Esophagus squamous epithelium (tissue), 4 donors: Measurements from ENCODE around the gene PNMA6F.
"Not testable (repeated sequence)": the region's sequence is repeated elsewhere in the genome, so short reads cannot be mapped to it uniquely, and the experiment has no call there.

ENCODE experiments used
- CTCF ChIP-seq, 6 experiments: fragments of 450-650 bp in 4 of 6; fragments of 200-600 bp in 2 of 6; sonication (generic) in 2 of 6; IDR thresholded peaks; one replicate each; pipeline ENCODE4 v1.5.1; 2016 to 2019; ENCODE audit warnings: antibody characterized with exemption in 6 of 6, mild to moderate bottlenecking in 4 of 6, moderate library complexity in 4 of 6
- POLR2A ChIP-seq, 4 donors: fragments of 450-650 bp; IDR thresholded peaks; one replicate each; pipeline ENCODE4 v1.6.1; 2017; ENCODE audit warnings: antibody characterized with exemption in 4 of 4, mild to moderate bottlenecking in 4 of 4, moderate library complexity in 3 of 4

GRCh38 chrX:153285678-153286077 is 35.9 kb downstream of the PNMA6F start:
- not testable (repeated sequence) for TF ChIP-seq CTCF, POLR2A (IDR thresholded peaks at IDR 0.05)
